HepG2 (cell line): Measurements from ENCODE around the gene TMEM130. TPM values are rescaled to one million over a fixed set of nuclear protein-coding genes. Genes with fewer than 3 reads are reported as not detected.

ENCODE experiments used
- ATF6 ChIP-seq: sonication (generic); formaldehyde crosslinking; conservative IDR thresholded peaks from 2 replicates; pipeline ENCODE4 v1.4.0; 2020; ENCODE audit warnings: missing genetic modification reagents
- CEBPB ChIP-seq: IDR thresholded peaks from 2 replicates; pipeline ENCODE4 v1.6.1; 2011; ENCODE audit warnings: low read depth, low read length, improper control_type of control experiment, borderline replicate concordance
- CEBPG ChIP-seq: IDR thresholded peaks from 2 replicates; pipeline ENCODE4 v1.6.1; 2016
- CHCHD3 ChIP-seq: sonication (generic); formaldehyde crosslinking; IDR thresholded peaks from 2 replicates; pipeline ENCODE4 v1.8.0; 2022; ENCODE audit warnings: mild to moderate bottlenecking, missing genetic modification reagents, moderate library complexity
- CTCF ChIP-seq: sonication (generic); formaldehyde crosslinking; IDR thresholded peaks from 2 replicates; pipeline ENCODE4 v1.5.0; 2020; ENCODE audit warnings: mild to moderate bottlenecking, missing genetic modification reagents, moderate library complexity
- MTERF4 ChIP-seq: sonication (generic); formaldehyde crosslinking; IDR thresholded peaks from 2 replicates; pipeline ENCODE4 v1.8.0; 2023; ENCODE audit warnings: mild to moderate bottlenecking, missing genetic modification reagents
- NAIF1 ChIP-seq: sonication (generic); formaldehyde crosslinking; IDR thresholded peaks from 2 replicates; pipeline ENCODE4 v1.5.0; 2020; ENCODE audit warnings: mild to moderate bottlenecking, missing genetic modification reagents, borderline replicate concordance
- RFX3 ChIP-seq: IDR thresholded peaks from 2 replicates; pipeline ENCODE4 v1.6.1; 2016; ENCODE audit warnings: missing biosample characterization, missing genetic modification reagents
- SKIL ChIP-seq: sonication (generic); formaldehyde crosslinking; IDR thresholded peaks from 2 replicates; pipeline ENCODE4 v1.8.0; 2022; ENCODE audit warnings: missing genetic modification reagents, mild to moderate bottlenecking, moderate library complexity, borderline replicate concordance
- ZNF605 ChIP-seq: sonication (generic); formaldehyde crosslinking; IDR thresholded peaks from 2 replicates; pipeline ENCODE4 v1.8.0; 2022; ENCODE audit warnings: mild to moderate bottlenecking, missing genetic modification reagents
- ZNF781 ChIP-seq: sonication (generic); formaldehyde crosslinking; IDR thresholded peaks from 2 replicates; pipeline ENCODE4 v1.5.1; 2020; ENCODE audit warnings: borderline replicate concordance, mild to moderate bottlenecking, missing genetic modification reagents; ENCODE audit errors: not compliant biosample characterization
- polyA plus RNA-seq, 8 experiments: library from polyadenylated mRNA; depleted of rRNA in 3 of 8; stranded (reverse) in 7 of 8; unstranded in 1 of 8; fragments of >200 nt; fragmentation: Illumina TruSeq in 4 of 8; extraction: Trizol in 4 of 8; gene quantifications; 2 replicates each; pipeline versions ENCODE4 v1.2.1 to v1.2.3, GENCODE V29; 2011 to 2016; ENCODE audit warnings: low read depth in 4 of 8, missing spikeins in 1 of 8, mixed read lengths in 1 of 8; ENCODE audit not compliant: insufficient read depth in 1 of 8
- total RNA-seq, 5 experiments: library from RNA; depleted of rRNA; stranded (reverse); fragments of >200 nt; fragmentation: Illumina TruSeq; extraction: Trizol; gene quantifications; 2 replicates each; pipeline ENCODE4 v1.2.3, GENCODE V29; 2016; ENCODE audit warnings: low read depth in 1 of 5

Gene TMEM130
- total and polyA plus RNA-seq, 2 of the 13 experiments (the other 11 are each of a cell fraction or from before 2014, with no cell fraction given), result not detected

GRCh38 chr7:98879198-98879978 is 9.6 kb upstream of the TMEM130 start (continued):
- TF ChIP-seq CHCHD3 (CRISPR knock-in tag) (peak; percentile 30; the same call in 1 of the 2 replicates), CEBPG (CRISPR knock-in tag) (peak; percentile 17; the same call in 1 of the 2 replicates), ZNF605 (CRISPR knock-in tag) (peak; percentile 15; the same call in 1 of the 2 replicates), ZNF781 (CRISPR knock-in tag) (peak; percentile 35), CTCF (peak; percentile 48; the same call in 1 of the 2 replicates), NAIF1 (0 out of 2 replicates have a peak, but pooled peaks have one; percentile 34), SKIL (CRISPR knock-in tag) (0 out of 2 replicates have a peak, but pooled peaks have one; percentile 19), MTERF4 (0 out of 2 replicates have a peak, but pooled peaks have one; percentile 22), CEBPB (peak; percentile 47; the same call in 1 of the 2 replicates), RFX3 (CRISPR knock-in tag) (no peak), ATF6 (CRISPR knock-in tag) (no peak)
